Measurements from ENCODE around the gene JADE2.

GRCh38 chr5:134553821-134554267 is 28.4 kb downstream of the JADE2 start:
- TF ChIP-seq CTCF (IDR thresholded peaks at IDR 0.05; ENCODE audit: low read depth, low read length) (no peak), POLR2A (IDR thresholded peaks at IDR 0.05; ENCODE audit: extremely low read depth, insufficient read length) (no peak), MYC (IDR thresholded peaks at IDR 0.05; ENCODE audit: low read depth, low read length) (no peak), MAX (IDR thresholded peaks at IDR 0.05; ENCODE audit: low read depth, low read length) (no peak)

Measured in NB4 (cell line).